Osteocyte (in vitro differentiated cells): ENCODE data around the gene METTL27. TPM values are rescaled to one million over a fixed set of nuclear protein-coding genes. Genes with fewer than 3 reads are reported as not detected.

Source experiments
- DNase-seq: peaks from one replicate; pipeline ENCODE4 v3.0.0; 2021; ENCODE audit warnings: mixed read lengths; ENCODE audit not compliant: unreplicated experiment; ENCODE audit errors: extremely low spot score
- H3K27ac Mint-ChIP-seq: one replicate; pipeline ENCODE4 v1.8.0; 2021; ENCODE audit warnings: mild to moderate bottlenecking, mixed read lengths; ENCODE audit not compliant: unreplicated experiment
- H3K27me3 Mint-ChIP-seq: one replicate; pipeline ENCODE4 v1.8.0; 2021; ENCODE audit warnings: mixed read lengths; ENCODE audit not compliant: unreplicated experiment
- H3K36me3 Mint-ChIP-seq: one replicate; pipeline ENCODE4 v1.8.0; 2021; ENCODE audit warnings: mixed read lengths; ENCODE audit not compliant: unreplicated experiment
- H3K4me1 Mint-ChIP-seq: one replicate; pipeline ENCODE4 v1.8.0; 2021; ENCODE audit warnings: mixed read lengths; ENCODE audit not compliant: unreplicated experiment
- H3K4me3 Mint-ChIP-seq: one replicate; pipeline ENCODE4 v1.8.0; 2021; ENCODE audit warnings: mild to moderate bottlenecking, moderate library complexity, mixed read lengths; ENCODE audit not compliant: unreplicated experiment
- H3K9me3 Mint-ChIP-seq: one replicate; pipeline ENCODE4 v1.8.0; 2021; ENCODE audit warnings: mixed read lengths; ENCODE audit not compliant: unreplicated experiment
- total RNA-seq: library from RNA; stranded (reverse); gene quantifications from 2 replicates; pipeline ENCODE4 v1.2.1, GENCODE V29; 2021
- TF ChIP-seq, protein P1 (sequence below): fragments of 200-600 bp; sonication (generic); IDR thresholded peaks from 2 replicates; pipeline ENCODE4 v1.5.0; 2021; ENCODE audit warnings: antibody characterized with exemption, mild to moderate bottlenecking, moderate library complexity

METTL27 gene
- total RNA-seq, 1 donor from 2014 or later: 2.2 TPM

DNA sequence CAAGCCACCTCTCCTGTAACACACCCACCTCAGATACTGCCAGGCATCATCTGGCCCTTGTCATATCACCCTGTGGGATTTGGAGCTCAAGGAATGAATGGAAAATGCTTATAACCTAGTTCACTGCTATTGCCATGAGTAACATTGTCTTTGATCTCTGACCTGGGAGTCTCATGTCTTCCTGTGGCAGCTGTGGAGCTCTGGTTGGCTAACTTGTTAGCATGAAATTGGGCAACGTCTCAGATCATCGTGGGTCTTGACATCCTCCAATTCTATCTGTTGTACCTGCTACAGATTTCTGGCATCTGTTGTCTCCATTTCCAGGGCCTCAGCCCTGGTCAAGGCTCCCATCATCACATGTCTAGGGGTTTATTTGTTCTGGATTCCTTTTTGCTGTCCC lies 16.5 kb upstream of the METTL27 start:
- peaks cover 12% of the 10 kb centered on the region for H3K27me3 Mint-ChIP-seq
- no peaks in the 10 kb centered on the region for H3K9me3 Mint-ChIP-seq
- H3K27ac Mint-ChIP-seq: no peak overlapping the region
- H3K36me3 Mint-ChIP-seq: no peaks in the 10 kb centered on the region
- peaks cover 7% of the 10 kb centered on the region for H3K4me1 Mint-ChIP-seq
- DNase-seq: no peak
- TF ChIP-seq, protein P1, sequence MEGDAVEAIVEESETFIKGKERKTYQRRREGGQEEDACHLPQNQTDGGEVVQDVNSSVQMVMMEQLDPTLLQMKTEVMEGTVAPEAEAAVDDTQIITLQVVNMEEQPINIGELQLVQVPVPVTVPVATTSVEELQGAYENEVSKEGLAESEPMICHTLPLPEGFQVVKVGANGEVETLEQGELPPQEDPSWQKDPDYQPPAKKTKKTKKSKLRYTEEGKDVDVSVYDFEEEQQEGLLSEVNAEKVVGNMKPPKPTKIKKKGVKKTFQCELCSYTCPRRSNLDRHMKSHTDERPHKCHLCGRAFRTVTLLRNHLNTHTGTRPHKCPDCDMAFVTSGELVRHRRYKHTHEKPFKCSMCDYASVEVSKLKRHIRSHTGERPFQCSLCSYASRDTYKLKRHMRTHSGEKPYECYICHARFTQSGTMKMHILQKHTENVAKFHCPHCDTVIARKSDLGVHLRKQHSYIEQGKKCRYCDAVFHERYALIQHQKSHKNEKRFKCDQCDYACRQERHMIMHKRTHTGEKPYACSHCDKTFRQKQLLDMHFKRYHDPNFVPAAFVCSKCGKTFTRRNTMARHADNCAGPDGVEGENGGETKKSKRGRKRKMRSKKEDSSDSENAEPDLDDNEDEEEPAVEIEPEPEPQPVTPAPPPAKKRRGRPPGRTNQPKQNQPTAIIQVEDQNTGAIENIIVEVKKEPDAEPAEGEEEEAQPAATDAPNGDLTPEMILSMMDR: no peak
- no peak overlapping the region for H3K4me3 Mint-ChIP-seq

DNA sequence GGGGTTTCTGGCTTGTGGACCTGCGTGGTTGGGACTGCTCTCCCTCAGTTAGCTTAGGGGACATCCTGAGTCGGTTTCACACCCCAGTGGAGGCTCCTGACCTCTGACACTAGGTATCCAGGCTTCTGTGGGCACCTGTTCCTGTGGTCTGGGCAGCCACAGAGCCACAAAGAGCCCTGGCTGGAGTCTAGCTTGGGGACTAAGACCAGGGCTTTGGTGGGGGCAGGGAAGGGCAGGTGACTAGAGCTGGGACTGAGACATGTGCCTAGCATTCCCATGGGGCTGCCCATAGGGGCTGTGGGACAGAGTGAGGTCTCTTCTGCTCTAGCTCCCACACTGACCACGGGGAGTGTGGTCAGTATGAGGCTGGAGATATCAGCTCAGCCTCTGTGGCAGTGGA lies 14.6 kb upstream of the METTL27 start:
- Mint-ChIP-seq H3K27ac (no peak overlapping the region), H3K4me3 (no peak overlapping the region), H3K27me3 (peaks cover 10% of the 10 kb centered on the region), H3K36me3 (no peaks in the 10 kb centered on the region), H3K9me3 (no peaks in the 10 kb centered on the region), H3K4me1 (peaks cover 14% of the 10 kb centered on the region)
- no peak for DNase-seq
- TF ChIP-seq, protein P1: no peak

DNA sequence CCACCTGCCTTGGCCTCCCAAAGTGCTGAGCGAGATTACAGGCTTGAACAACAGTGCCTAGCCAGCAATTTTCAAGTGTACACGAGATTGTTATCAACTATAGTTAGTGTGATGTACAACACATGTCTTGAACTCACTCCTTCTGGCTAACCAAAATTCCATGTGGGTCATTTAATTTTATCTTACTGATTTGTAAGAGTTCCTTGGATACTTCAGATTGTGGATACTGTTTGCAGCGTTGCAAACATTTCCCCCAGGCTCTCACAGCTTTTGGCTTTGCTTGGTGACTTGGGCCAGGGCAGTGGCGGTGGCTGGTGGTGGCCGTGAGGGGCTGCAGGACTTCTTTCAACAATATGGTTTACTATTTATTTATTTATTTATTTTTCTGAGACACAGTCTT lies 10.2 kb upstream of the METTL27 start:
- H3K4me3 Mint-ChIP-seq: no peak overlapping the region
- H3K36me3 Mint-ChIP-seq: no peaks in the 10 kb centered on the region
- H3K27me3 Mint-ChIP-seq: peaks cover 6% of the 10 kb centered on the region
- H3K27ac Mint-ChIP-seq: peak overlapping the region; percentile 95
- H3K9me3 Mint-ChIP-seq: no peaks in the 10 kb centered on the region
- DNase-seq: no peak
- H3K4me1 Mint-ChIP-seq: peaks cover 38% of the 10 kb centered on the region
- TF ChIP-seq, protein P1: no peak

DNA sequence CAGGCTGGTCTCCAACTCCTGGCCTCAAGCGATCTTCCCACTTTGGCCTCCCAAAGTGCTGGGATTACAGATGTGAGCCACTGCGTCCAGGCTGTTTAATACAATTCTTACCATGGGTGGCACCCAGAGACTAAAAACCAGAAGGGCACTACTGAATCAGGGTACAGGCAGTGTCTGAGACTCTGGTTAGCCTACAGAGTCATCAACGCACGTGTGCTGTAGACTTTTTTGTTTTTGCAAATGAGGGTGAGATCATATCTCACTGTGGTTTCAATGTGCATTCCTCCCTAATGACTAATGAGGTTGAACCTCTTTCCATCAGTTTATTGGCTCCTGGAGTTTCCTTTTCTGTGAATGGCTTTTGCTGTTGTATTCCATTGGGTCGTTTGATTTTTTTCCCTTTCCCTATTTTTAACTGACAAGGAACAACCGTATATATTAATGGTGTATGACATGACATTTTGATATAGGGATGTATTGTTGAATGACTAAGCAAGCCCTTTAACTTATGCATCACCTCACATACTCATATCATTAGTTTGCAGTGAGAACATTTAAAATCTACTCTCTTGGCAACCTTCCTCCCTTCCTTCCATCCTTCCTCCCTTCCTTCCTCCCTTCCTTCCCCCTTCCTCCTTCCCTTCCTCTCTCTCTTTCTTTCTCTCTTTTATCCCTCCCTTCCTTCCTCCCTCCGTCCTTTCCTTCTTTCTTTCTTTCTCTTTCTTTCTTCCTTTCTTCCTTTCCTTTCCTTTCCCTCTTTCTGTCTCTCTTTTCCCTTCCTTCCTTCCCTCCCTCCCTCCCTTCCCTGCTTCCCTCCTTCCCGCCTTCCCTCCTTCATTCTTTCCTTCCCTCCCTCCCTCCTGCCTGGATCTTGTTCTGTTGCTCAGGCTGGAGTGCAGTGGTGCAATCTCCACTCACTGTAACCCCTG lies 9.4 kb upstream of the METTL27 start:
- TF ChIP-seq, protein P1: no peak
- no peaks in the 10 kb centered on the region for H3K36me3 Mint-ChIP-seq
- H3K4me1 Mint-ChIP-seq: peaks cover 38% of the 10 kb centered on the region
- H3K4me3 Mint-ChIP-seq: no peak overlapping the region
- no peaks in the 10 kb centered on the region for H3K9me3 Mint-ChIP-seq
- DNase-seq: no peak
- H3K27ac Mint-ChIP-seq: peak overlapping the region; percentile 95
- peaks cover 2% of the 10 kb centered on the region for H3K27me3 Mint-ChIP-seq

DNA sequence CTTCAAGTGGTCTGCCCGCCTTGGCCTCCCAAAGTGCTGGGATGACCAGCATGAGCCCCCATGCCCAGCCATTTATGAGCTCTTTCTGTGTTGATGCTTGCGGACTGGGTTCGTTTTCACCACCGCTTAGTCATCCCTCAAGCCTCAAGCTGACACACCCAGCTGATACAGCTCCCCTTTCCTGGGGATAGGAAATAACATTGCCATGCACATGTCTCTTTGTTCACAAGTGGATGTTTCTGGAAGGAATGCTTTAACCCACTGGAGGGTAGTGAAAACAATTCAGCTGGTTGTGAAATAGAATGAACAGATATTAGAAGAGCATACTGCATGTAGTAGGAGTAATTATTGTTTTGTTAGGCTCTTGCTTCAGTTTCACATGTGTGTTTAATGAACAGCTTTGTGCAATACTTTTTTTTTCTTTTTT lies 8.5 kb upstream of the METTL27 start:
- H3K9me3 Mint-ChIP-seq: no peaks in the 10 kb centered on the region

More for the DNA sequence above, 8.5 kb upstream of the METTL27 start:
- no peaks in the 10 kb centered on the region for H3K36me3 Mint-ChIP-seq
- H3K4me1 Mint-ChIP-seq: peaks cover 41% of the 10 kb centered on the region
- no peaks in the 10 kb centered on the region for H3K27me3 Mint-ChIP-seq
- TF ChIP-seq, protein P1: no peak
- no peak overlapping the region for H3K4me3 Mint-ChIP-seq
- peak overlapping the region; percentile 95 for H3K27ac Mint-ChIP-seq
- DNase-seq: no peak
